H4 (cell line): Measurements from ENCODE around the gene NME1. TPM values are rescaled to one million over a fixed set of nuclear protein-coding genes. Genes with fewer than 3 reads are reported as not detected.
"Not testable (repeated sequence)": the region's sequence is repeated elsewhere in the genome, so short reads cannot be mapped to it uniquely, and the experiment has no call there.

Experiments used
- DNase-seq: peaks from one replicate; pipeline ENCODE4 v3.0.0-alpha.2; 2015; ENCODE audit warnings: low spot score
- total RNA-seq: library from RNA; depleted of rRNA; stranded (reverse); fragments of >200 nt; shearing (Covaris generic); gene quantifications from 2 replicates; pipeline ENCODE4 v1.2.3, GENCODE V29; 2014

The NME1 gene
- total RNA-seq, 1 experiment from 2014 or later = 574 TPM

GRCh38 chr17:51144266-51145022 is 8.9 kb upstream of the NME1 start:
- no peak for DNase-seq

GRCh38 chr17:51147650-51148049 is 5.7 kb upstream of the NME1 start:
- DNase-seq = no peak

- no peak for DNase-seq
Measured at GRCh38 chr17:51149163-51149562, 4.2 kb upstream of the NME1 start.

- no peak for DNase-seq
Measured at GRCh38 chr17:51150932-51151331, 2.4 kb upstream of the NME1 start.

- no peak for DNase-seq
Measured at GRCh38 chr17:51152766-51153209, 571 bp upstream of the NME1 start.

- DNase-seq = no peak
Measured at GRCh38 chr17:51154176-51154575, 817 bp downstream of the NME1 start.

- DNase-seq = no peak
Measured at GRCh38 chr17:51155416-51155815, 2.1 kb downstream of the NME1 start.

GRCh38 chr17:51159604-51160003 is 6.2 kb downstream of the NME1 start:
- DNase-seq = no peak

- no peak for DNase-seq
Measured at GRCh38 chr17:51161541-51161940, 8.2 kb downstream of the NME1 start.

GRCh38 chr17:51164911-51165679 is 11.7 kb downstream of the NME1 start:
- DNase-seq = no peak

GRCh38 chr17:51165680-51166197 is 12.4 kb downstream of the NME1 start:
- no peak for DNase-seq

- peak; percentile 85 for DNase-seq
Measured at GRCh38 chr17:51166198-51166986, 13.0 kb downstream of the NME1 start, which contains the start of gene NME2. TSS of gene NME2 (plus strand) at chr17:51166411. CDS start at chr17:51166831, 420 bp downstream.

- peak; percentile 33 for DNase-seq
Measured at GRCh38 chr17:51166987-51167931, 13.9 kb downstream of the NME1 start.

- DNase-seq = no peak
Measured at GRCh38 chr17:51169340-51169739, 16.0 kb downstream of the NME1 start.

- no peak for DNase-seq
Measured at GRCh38 chr17:51170736-51171135, 17.4 kb downstream of the NME1 start.

GRCh38 chr17:51172030-51172429 is 18.7 kb downstream of the NME1 start:
- DNase-seq = not testable (repeated sequence)

- DNase-seq = no peak
Measured at GRCh38 chr17:51180486-51180885, 27.1 kb downstream of the NME1 start.

GRCh38 chr17:51184124-51184523 is 30.8 kb downstream of the NME1 start:
- no peak for DNase-seq

- DNase-seq = no peak
Measured at GRCh38 chr17:51185763-51186332, 32.5 kb downstream of the NME1 start.

- DNase-seq = no peak
Measured at GRCh38 chr17:51188271-51188833, 35.0 kb downstream of the NME1 start.
